Spleen (tissue), 11 donors: ENCODE data around the gene AAR2. TPM values are rescaled to one million over a fixed set of nuclear protein-coding genes. Genes with fewer than 3 reads are reported as not detected.

ENCODE experiments used
- DNase-seq: peaks from one replicate; pipeline ENCODE4 v3.0.0-alpha.2; 2020
- H3K27ac ChIP-seq, 8 donors: fragments of 200-600 bp; sonication (generic) in 7 of 8; 1 replicate in 4 of 8; 2 replicates in 4 of 8; pipeline versions ENCODE4 v1.5.0 to v1.8.0; 2016 to 2021; ENCODE audit warnings: inconsistent platforms in 4 of 8, mild to moderate bottlenecking in 4 of 8, moderate library complexity in 1 of 8
- H3K27me3 ChIP-seq, 7 donors: fragments of 200-600 bp; sonication (generic) in 6 of 7; replicated peaks in 1 of 7; 1 replicate in 4 of 7; 2 replicates in 3 of 7; pipeline versions ENCODE4 v1.5.0 to v1.8.0; 2016 to 2021; ENCODE audit warnings: inconsistent platforms in 3 of 7, mild to moderate bottlenecking in 1 of 7
- H3K36me3 ChIP-seq, 6 donors: fragments of 200-600 bp; sonication (generic) in 5 of 6; 1 replicate in 4 of 6; 2 replicates in 2 of 6; pipeline versions ENCODE4 v1.5.0 to v1.8.0; 2016 to 2021; ENCODE audit warnings: inconsistent platforms in 2 of 6
- H3K4me1 ChIP-seq, 6 donors: fragments of 200-600 bp; sonication (generic) in 5 of 6; 1 replicate in 3 of 6; 2 replicates in 3 of 6; pipeline versions ENCODE4 v1.5.0 to v1.8.0; 2016 to 2021; ENCODE audit warnings: inconsistent platforms in 3 of 6
- H3K4me3 ChIP-seq, 8 donors: fragments of 200-600 bp; sonication (generic) in 7 of 8; 1 replicate in 4 of 8; 2 replicates in 4 of 8; pipeline versions ENCODE4 v1.5.0 to v1.8.0; 2016 to 2021; ENCODE audit warnings: inconsistent platforms in 4 of 8, mild to moderate bottlenecking in 4 of 8, moderate library complexity in 2 of 8
- H3K9me3 ChIP-seq, 8 donors: fragments of 200-600 bp; sonication (generic) in 7 of 8; 1 replicate in 4 of 8; 2 replicates in 4 of 8; pipeline versions ENCODE4 v1.5.0 to v1.8.0; 2016 to 2021; ENCODE audit warnings: inconsistent platforms in 4 of 8
- POLR2A ChIP-seq, 3 donors: fragments of 450-650 bp; IDR thresholded peaks; one replicate each; pipeline ENCODE4 v1.5.1; 2017; ENCODE audit warnings: antibody characterized with exemption in 3 of 3, mild to moderate bottlenecking in 1 of 3
- POLR2AphosphoS5 ChIP-seq, 3 donors: sonication (generic); formaldehyde crosslinking; IDR thresholded peaks; one replicate each; pipeline ENCODE4 v1.5.1; 2017; ENCODE audit warnings: antibody characterized with exemption in 3 of 3
- WGBS, 5 donors: extraction: QIAGEN DNeasy Blood & Tissue Kit in 3 of 5; methylation state at CpG; one replicate each; pipeline versions ENCODE4 v1.1.5 to v1.1.7; 2013 to 2018; 5-methylcytosine and 5-hydroxymethylcytosine counted together
- intact Hi-C: fragments of 100-400 bp; cut with DNase I; formaldehyde crosslinking; loops from one replicate; pipeline ENCODE4 v1.15.0; 2023; ENCODE audit warnings: low total_unique reads
- polyA plus RNA-seq, 3 donors: library from polyadenylated mRNA; stranded (reverse); fragments of 200-250 nt; gene quantifications; one replicate each; pipeline ENCODE4 v1.2.1, GENCODE V29; 2013
- total RNA-seq, 7 donors: library from RNA; depleted of rRNA in 3 of 7; stranded (reverse); fragments of >200 nt in 3 of 7; fragmentation: NEBNext Ultra II Directional in 4 of 7; extraction: Animal tissue kit (Norgen Biotek cat#: 25700) in 4 of 7; gene quantifications; one replicate each; pipeline versions ENCODE4 v1.1.0 to v1.2.1, GENCODE V29; 2016 to 2021
- TF ChIP-seq, protein P1 (sequence below), 11 experiments: fragments of 200-600 bp in 7 of 11; fragments of 450-650 bp in 4 of 11; sonication (generic) in 4 of 11; IDR thresholded peaks in 8 of 11; conservative IDR thresholded peaks in 3 of 11; 1 replicate in 7 of 11; 2 replicates in 4 of 11; pipeline versions ENCODE4 v1.4.0 to v1.8.0; 2016 to 2021; ENCODE audit warnings: antibody characterized with exemption in 11 of 11, inconsistent platforms in 4 of 11, mild to moderate bottlenecking in 1 of 11
- donor health status: healthy with polysubstance abuse.
- donor health status: DM: no; HTN: no; CAD: no; lungs with moderate emphysema.
- donor health status: DM: no; HTN: no; CAD: no.
- donor health status: Bipolar disorder and iron deficiency.
- donor health status: healthy.
- donor health status: DM: no; HTN: no; CAD: no.
- donor health status: DM: yes; HTN: yes; CAD: no.

The AAR2 gene
- total and polyA plus RNA-seq, 10 donors = 13.3 to 30.0 (median 20.7) TPM

DNA sequence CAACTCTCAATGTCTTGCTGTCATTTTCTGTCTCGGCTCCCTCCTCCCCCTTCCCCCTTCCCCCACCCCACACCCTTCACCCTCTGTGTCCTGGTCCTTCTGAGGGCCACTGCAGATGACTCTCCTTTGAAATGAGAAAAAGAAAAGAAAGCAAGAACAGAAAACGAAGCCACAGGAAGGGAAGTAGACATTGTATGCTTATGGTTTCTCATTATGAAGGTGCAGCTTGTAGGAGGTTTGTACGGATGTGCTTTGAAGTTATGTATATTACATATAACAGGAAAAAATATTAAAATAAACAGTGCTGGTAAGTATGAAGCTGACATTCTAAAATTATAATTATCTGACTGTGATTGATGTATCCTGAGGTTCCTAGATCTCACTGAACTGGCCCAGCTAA lies 6.3 kb upstream of the AAR2 start:
- H3K27ac ChIP-seq = no peak overlapping the region
- no peak overlapping the region for H3K4me3 ChIP-seq
- intact Hi-C loops = no loop called here
- no peaks in the 10 kb centered on the region for H3K9me3 ChIP-seq
- H3K4me1 ChIP-seq = peaks cover 0 to 4% (median 0%) of the 10 kb centered on the region in 6 donors
- no peak for DNase-seq
- H3K36me3 ChIP-seq = peaks cover 0 to 7% (median 0%) of the 10 kb centered on the region in 6 donors
- WGBS, 5 donors = 27 to 50% (median 41%) methylated on average over 3 of the region's 3 CpGs
- H3K27me3 ChIP-seq = peaks cover 0 to 4% (median 0%) of the 10 kb centered on the region in 7 donors
- no peak for TF ChIP-seq POLR2AphosphoS5 (IDR thresholded peaks at IDR 0.05)
- TF ChIP-seq, protein P1, sequence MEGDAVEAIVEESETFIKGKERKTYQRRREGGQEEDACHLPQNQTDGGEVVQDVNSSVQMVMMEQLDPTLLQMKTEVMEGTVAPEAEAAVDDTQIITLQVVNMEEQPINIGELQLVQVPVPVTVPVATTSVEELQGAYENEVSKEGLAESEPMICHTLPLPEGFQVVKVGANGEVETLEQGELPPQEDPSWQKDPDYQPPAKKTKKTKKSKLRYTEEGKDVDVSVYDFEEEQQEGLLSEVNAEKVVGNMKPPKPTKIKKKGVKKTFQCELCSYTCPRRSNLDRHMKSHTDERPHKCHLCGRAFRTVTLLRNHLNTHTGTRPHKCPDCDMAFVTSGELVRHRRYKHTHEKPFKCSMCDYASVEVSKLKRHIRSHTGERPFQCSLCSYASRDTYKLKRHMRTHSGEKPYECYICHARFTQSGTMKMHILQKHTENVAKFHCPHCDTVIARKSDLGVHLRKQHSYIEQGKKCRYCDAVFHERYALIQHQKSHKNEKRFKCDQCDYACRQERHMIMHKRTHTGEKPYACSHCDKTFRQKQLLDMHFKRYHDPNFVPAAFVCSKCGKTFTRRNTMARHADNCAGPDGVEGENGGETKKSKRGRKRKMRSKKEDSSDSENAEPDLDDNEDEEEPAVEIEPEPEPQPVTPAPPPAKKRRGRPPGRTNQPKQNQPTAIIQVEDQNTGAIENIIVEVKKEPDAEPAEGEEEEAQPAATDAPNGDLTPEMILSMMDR (IDR thresholded peaks at IDR 0.05 in 8 of 11, conservative IDR thresholded peaks at IDR 0.05 in 3 of 11) = no peak
- TF ChIP-seq POLR2A (IDR thresholded peaks at IDR 0.05) = no peak

- TF ChIP-seq POLR2AphosphoS5 (IDR thresholded peaks at IDR 0.05) = no peak
- TF ChIP-seq, protein P1 (IDR thresholded peaks at IDR 0.05 in 8 of 11, conservative IDR thresholded peaks at IDR 0.05 in 3 of 11) = no peak
- TF ChIP-seq POLR2A (IDR thresholded peaks at IDR 0.05) = no peak
- intact Hi-C loops = no loop called here
- no peak for DNase-seq
- Histone ChIP-seq H3K36me3 (peaks cover 0 to 7% (median 0%) of the 10 kb centered on the region in 6 donors), H3K4me3 (no peak overlapping the region), H3K4me1 (peaks cover 0 to 11% (median 6%) of the 10 kb centered on the region in 6 donors), H3K9me3 (no peaks in the 10 kb centered on the region), H3K27ac (no peak overlapping the region), H3K27me3 (peaks cover 0 to 4% (median 0%) of the 10 kb centered on the region in 7 donors)
- WGBS, 5 donors = 90 to 96% (median 93%) methylated on average over 7 of the region's 7 CpGs
Observed at GRCh38 chr20:36231331-36231730, 4.9 kb upstream of the AAR2 start.

GRCh38 chr20:36234771-36235320 lies 1.4 kb upstream of the AAR2 start:
- no peak for DNase-seq
- peaks cover 0 to 11% (median 3%) of the 10 kb centered on the region in 6 donors for H3K36me3 ChIP-seq
- peaks cover 14 to 41% (median 28%) of the 10 kb centered on the region in 6 donors for H3K4me1 ChIP-seq
- intact Hi-C loops = no loop called here
- WGBS, 5 donors = 88 to 94% (median 91%) methylated on average over 4 of the region's 4 CpGs
- H3K9me3 ChIP-seq = no peaks in the 10 kb centered on the region
- H3K27ac ChIP-seq = no peak overlapping the region
- H3K27me3 ChIP-seq = peaks cover 0 to 4% (median 0%) of the 10 kb centered on the region in 7 donors
- TF ChIP-seq POLR2AphosphoS5 (IDR thresholded peaks at IDR 0.05) = no peak
- no peak for TF ChIP-seq POLR2A (IDR thresholded peaks at IDR 0.05)
- TF ChIP-seq, protein P1 (IDR thresholded peaks at IDR 0.05 in 8 of 11, conservative IDR thresholded peaks at IDR 0.05 in 3 of 11) = no peak
- no peak overlapping the region for H3K4me3 ChIP-seq

GRCh38 chr20:36236786-36237121 lies 476 bp downstream of the AAR2 start:
- peak overlapping the region; percentile 43 to 87 (median 76) for H3K27ac ChIP-seq
- TF ChIP-seq, protein P1 (IDR thresholded peaks at IDR 0.05 in 8 of 11, conservative IDR thresholded peaks at IDR 0.05 in 3 of 11) = no peak
- TF ChIP-seq POLR2AphosphoS5 (IDR thresholded peaks at IDR 0.05) (no peak), POLR2A (IDR thresholded peaks at IDR 0.05) (no peak)
- no peaks in the 10 kb centered on the region for H3K9me3 ChIP-seq
- H3K4me3 ChIP-seq = peak overlapping the region; percentile 51 to 91 (median 74)
- H3K4me1 ChIP-seq = peaks cover 14 to 60% (median 32%) of the 10 kb centered on the region in 6 donors
- intact Hi-C loops = no loop called here
- 0 to 2% (median 1%) methylated on average over 6 of the region's 6 CpGs for WGBS, 5 donors
- no peak for DNase-seq
- peaks cover 0 to 30% (median 22%) of the 10 kb centered on the region in 6 donors for H3K36me3 ChIP-seq
- peaks cover 0 to 4% (median 0%) of the 10 kb centered on the region in 7 donors for H3K27me3 ChIP-seq
